ENCODE results near the gene RMDN3. TPM values are rescaled to one million over a fixed set of nuclear protein-coding genes. Genes with fewer than 3 reads are reported as not detected.

The RMDN3 gene
- total and polyA plus RNA-seq, 2 of the 13 experiments (the other 11 are each of a cell fraction or from before 2014, with no cell fraction given) = 16.8 to 19.5 TPM

DNA sequence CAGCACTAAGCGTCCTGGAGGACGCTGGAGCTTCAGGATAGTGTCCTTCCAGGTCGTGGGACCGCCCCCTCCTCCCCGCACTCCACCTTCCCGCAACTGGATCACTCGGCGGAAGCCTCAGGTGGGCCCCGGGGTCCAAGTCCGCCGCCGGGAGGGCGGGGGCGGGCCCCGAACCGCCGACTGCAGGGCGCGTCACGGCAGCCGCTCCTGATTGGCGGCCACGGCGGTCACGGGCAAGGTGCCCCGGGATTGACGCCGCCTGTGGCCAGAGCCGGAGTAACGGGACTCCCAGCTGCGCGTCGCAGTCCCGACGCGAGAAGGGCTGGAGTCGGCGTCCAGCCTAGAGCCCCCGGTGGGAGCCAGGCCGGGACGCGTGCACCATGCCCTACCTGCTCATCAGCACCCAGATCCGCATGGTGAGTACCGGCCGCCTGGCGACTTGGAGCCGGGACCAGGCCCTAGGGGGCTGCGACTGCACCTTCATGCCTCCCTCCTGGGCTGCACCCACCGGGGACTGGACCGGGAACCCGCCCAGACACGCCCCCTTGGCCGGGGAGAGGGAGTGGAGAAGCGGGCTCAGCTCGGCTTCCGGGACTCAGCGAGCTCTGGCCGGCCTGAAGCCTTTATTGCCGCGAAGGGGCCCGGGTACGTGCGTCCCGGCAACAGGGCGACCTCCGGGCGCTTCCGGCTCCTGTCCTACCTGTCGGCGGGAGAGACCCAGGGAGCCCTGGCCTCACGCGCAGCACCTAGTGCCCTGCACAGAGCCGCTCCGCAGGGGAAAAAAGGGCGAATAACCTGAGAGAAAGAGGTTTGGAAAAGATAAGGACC, 9.0 kb upstream of the RMDN3 start, which contains the start of gene GCHFR (continued):
- TF ChIP-seq RAD21 (CRISPR knock-in tag; IDR thresholded peaks at IDR 0.05) (peak; percentile 67), ZMYM3 (CRISPR knock-in tag; IDR thresholded peaks at IDR 0.05) (no peak; the same call in 1 of the 2 replicates), NCOR1 (IDR thresholded peaks at IDR 0.05; ENCODE audit: borderline replicate concordance, low read length) (peak; percentile 43; the same call in 1 of the 2 replicates), ZNF879 (CRISPR knock-in tag; IDR thresholded peaks at IDR 0.05) (peak; percentile 48; the same call in 1 of the 2 replicates), TMF1 (CRISPR knock-in tag; IDR thresholded peaks at IDR 0.05; ENCODE audit: low read depth) (no peak; the same call in 1 of the 2 replicates), SAFB2 (CRISPR knock-in tag; IDR thresholded peaks at IDR 0.05; ENCODE audit: borderline replicate concordance, low read depth) (no peak; the same call in 1 of the 2 replicates), ZNF282 (IDR thresholded peaks at IDR 0.05; ENCODE audit: partially characterized antibody) (no peak)
- TF ChIP-seq, protein P1, sequence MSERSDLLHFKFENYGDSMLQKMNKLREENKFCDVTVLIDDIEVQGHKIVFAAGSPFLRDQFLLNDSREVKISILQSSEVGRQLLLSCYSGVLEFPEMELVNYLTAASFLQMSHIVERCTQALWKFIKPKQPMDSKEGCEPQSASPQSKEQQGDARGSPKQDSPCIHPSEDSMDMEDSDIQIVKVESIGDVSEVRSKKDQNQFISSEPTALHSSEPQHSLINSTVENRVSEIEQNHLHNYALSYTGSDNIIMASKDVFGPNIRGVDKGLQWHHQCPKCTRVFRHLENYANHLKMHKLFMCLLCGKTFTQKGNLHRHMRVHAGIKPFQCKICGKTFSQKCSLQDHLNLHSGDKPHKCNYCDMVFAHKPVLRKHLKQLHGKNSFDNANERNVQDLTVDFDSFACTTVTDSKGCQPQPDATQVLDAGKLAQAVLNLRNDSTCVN (CRISPR knock-in tag; IDR thresholded peaks at IDR 0.05; ENCODE audit: borderline replicate concordance) = no peak
- TF ChIP-seq, protein P2, sequence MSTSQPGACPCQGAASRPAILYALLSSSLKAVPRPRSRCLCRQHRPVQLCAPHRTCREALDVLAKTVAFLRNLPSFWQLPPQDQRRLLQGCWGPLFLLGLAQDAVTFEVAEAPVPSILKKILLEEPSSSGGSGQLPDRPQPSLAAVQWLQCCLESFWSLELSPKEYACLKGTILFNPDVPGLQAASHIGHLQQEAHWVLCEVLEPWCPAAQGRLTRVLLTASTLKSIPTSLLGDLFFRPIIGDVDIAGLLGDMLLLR (CRISPR knock-in tag; IDR thresholded peaks at IDR 0.05) = peak; percentile 71
- TF ChIP-seq, protein P3, sequence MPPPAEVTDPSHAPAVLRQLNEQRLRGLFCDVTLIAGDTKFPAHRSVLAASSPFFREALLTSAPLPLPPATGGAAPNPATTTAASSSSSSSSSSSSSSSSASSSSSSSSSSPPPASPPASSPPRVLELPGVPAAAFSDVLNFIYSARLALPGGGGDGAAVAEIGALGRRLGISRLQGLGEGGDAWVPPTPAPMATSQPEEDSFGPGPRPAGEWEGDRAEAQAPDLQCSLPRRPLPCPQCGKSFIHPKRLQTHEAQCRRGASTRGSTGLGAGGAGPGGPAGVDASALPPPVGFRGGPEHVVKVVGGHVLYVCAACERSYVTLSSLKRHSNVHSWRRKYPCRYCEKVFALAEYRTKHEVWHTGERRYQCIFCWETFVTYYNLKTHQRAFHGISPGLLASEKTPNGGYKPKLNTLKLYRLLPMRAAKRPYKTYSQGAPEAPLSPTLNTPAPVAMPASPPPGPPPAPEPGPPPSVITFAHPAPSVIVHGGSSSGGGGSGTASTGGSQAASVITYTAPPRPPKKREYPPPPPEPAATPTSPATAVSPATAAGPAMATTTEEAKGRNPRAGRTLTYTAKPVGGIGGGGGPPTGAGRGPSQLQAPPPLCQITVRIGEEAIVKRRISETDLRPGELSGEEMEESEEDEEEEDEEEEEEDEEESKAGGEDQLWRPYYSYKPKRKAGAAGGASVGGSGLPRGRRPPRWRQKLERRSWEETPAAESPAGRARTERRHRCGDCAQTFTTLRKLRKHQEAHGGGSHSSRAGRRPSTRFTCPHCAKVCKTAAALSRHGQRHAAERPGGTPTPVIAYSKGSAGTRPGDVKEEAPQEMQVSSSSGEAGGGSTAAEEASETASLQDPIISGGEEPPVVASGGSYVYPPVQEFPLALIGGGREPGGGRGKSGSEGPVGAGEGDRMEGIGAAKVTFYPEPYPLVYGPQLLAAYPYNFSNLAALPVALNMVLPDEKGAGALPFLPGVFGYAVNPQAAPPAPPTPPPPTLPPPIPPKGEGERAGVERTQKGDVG (CRISPR knock-in tag; IDR thresholded peaks at IDR 0.05; ENCODE audit: borderline replicate concordance) = no peak
- TF ChIP-seq, protein P4, sequence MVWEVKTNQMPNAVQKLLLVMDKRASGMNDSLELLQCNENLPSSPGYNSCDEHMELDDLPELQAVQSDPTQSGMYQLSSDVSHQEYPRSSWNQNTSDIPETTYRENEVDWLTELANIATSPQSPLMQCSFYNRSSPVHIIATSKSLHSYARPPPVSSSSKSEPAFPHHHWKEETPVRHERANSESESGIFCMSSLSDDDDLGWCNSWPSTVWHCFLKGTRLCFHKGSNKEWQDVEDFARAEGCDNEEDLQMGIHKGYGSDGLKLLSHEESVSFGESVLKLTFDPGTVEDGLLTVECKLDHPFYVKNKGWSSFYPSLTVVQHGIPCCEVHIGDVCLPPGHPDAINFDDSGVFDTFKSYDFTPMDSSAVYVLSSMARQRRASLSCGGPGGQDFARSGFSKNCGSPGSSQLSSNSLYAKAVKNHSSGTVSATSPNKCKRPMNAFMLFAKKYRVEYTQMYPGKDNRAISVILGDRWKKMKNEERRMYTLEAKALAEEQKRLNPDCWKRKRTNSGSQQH (CRISPR knock-in tag; IDR thresholded peaks at IDR 0.05; ENCODE audit: low read depth) = no peak
- TF ChIP-seq, protein P5, sequence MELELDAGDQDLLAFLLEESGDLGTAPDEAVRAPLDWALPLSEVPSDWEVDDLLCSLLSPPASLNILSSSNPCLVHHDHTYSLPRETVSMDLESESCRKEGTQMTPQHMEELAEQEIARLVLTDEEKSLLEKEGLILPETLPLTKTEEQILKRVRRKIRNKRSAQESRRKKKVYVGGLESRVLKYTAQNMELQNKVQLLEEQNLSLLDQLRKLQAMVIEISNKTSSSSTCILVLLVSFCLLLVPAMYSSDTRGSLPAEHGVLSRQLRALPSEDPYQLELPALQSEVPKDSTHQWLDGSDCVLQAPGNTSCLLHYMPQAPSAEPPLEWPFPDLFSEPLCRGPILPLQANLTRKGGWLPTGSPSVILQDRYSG (CRISPR knock-in tag; IDR thresholded peaks at IDR 0.05) = peak; percentile 59; the same call in 1 of the 2 replicates
- TF ChIP-seq, protein P6, sequence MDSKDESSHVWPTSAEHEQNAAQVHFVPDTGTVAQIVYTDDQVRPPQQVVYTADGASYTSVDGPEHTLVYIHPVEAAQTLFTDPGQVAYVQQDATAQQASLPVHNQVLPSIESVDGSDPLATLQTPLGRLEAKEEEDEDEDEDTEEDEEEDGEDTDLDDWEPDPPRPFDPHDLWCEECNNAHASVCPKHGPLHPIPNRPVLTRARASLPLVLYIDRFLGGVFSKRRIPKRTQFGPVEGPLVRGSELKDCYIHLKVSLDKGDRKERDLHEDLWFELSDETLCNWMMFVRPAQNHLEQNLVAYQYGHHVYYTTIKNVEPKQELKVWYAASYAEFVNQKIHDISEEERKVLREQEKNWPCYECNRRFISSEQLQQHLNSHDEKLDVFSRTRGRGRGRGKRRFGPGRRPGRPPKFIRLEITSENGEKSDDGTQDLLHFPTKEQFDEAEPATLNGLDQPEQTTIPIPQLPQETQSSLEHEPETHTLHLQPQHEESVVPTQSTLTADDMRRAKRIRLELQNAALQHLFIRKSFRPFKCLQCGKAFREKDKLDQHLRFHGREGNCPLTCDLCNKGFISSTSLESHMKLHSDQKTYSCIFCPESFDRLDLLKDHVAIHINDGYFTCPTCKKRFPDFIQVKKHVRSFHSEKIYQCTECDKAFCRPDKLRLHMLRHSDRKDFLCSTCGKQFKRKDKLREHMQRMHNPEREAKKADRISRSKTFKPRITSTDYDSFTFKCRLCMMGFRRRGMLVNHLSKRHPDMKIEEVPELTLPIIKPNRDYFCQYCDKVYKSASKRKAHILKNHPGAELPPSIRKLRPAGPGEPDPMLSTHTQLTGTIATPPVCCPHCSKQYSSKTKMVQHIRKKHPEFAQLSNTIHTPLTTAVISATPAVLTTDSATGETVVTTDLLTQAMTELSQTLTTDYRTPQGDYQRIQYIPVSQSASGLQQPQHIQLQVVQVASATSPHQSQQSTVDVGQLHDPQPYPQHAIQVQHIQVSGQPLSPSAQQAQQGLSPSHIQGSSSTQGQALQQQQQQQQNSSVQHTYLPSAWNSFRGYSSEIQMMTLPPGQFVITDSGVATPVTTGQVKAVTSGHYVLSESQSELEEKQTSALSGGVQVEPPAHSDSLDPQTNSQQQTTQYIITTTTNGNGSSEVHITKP (CRISPR knock-in tag; IDR thresholded peaks at IDR 0.05; ENCODE audit: low read depth) = no peak; the same call in 1 of the 2 replicates
- TF ChIP-seq, protein P7, sequence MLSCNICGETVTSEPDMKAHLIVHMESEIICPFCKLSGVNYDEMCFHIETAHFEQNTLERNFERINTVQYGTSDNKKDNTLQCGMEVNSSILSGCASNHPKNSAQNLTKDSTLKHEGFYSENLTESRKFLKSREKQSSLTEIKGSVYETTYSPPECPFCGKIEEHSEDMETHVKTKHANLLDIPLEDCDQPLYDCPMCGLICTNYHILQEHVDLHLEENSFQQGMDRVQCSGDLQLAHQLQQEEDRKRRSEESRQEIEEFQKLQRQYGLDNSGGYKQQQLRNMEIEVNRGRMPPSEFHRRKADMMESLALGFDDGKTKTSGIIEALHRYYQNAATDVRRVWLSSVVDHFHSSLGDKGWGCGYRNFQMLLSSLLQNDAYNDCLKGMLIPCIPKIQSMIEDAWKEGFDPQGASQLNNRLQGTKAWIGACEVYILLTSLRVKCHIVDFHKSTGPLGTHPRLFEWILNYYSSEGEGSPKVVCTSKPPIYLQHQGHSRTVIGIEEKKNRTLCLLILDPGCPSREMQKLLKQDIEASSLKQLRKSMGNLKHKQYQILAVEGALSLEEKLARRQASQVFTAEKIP (CRISPR knock-in tag; IDR thresholded peaks at IDR 0.05; ENCODE audit: borderline replicate concordance) = no peak

Measured in HepG2 (cell line).